Measurements from ENCODE around the gene SASH1. TPM values are rescaled to one million over a fixed set of nuclear protein-coding genes. Genes with fewer than 3 reads are reported as not detected.
"Not testable (repeated sequence)": the region's sequence is repeated elsewhere in the genome, so short reads cannot be mapped to it uniquely, and the experiment has no call there.

Gene SASH1
- total and polyA plus RNA-seq, 2 donors: 19.9 to 92.2 TPM

DNA sequence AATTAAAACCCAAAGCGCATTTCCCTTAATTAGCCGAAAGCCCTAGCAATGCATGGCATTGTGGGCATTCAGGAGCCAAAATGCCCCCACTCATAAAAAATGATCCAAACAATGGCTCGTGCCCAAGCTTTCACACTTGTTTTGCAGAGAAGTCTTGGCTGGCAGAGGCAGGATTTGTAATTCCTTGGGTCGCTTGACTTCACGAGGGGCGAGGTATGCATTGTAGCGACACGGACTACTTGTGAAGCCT, 613 bp upstream of the SASH1 start:
- no peak for DNase-seq (ENCODE audit: extremely low spot score)
- Histone ChIP-seq H3K27ac (ENCODE audit: low read depth) (no peak overlapping the region), H3K36me3 (ENCODE audit: insufficient read depth) (no peaks in the 10 kb centered on the region), H3K4me1 (ENCODE audit: insufficient read depth) (peaks cover 2% of the 10 kb centered on the region), H3K4me3 (ENCODE audit: low read depth, low read length) (peak overlapping the region; percentile 89)
- 17% methylated on average over 8 of the region's 8 CpGs for WGBS

DNA sequence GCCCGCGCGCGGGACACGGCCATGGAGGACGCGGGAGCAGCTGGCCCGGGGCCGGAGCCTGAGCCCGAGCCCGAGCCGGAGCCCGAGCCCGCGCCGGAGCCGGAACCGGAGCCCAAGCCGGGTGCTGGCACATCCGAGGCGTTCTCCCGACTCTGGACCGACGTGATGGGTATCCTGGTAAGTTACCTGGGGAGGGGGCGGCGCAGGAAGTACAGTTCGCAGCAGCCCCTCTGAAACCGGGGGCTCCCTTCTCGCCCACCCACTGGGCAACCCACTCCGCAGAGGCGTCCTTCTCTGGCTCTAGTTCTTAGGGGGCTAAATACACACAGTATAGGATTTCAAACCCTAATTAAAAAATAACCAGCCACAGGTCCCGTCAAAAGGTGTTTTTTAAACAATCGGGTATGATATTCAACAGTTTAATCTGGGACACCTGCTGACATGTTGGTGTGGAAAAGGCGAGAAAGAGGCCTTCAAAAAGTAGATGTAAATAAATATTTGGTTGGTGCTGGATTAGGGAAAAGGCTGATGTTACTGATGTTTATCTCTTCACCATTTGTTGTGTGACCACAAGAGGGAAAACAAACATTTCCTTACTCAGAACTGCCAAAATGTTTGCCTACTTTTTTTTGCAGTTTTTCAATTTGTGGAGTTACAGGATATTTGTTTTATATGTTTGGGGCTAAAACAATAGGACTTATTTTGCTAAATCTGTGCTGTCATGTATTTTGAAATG, 577 bp downstream of the SASH1 start:
- 3% methylated on average over 34 of the region's 34 CpGs for WGBS
- Histone ChIP-seq H3K4me3 (ENCODE audit: low read depth, low read length) (peak overlapping the region; percentile 89), H3K4me1 (ENCODE audit: insufficient read depth) (peaks cover 2% of the 10 kb centered on the region), H3K27ac (ENCODE audit: low read depth) (peak overlapping the region; percentile 85), H3K36me3 (ENCODE audit: insufficient read depth) (no peaks in the 10 kb centered on the region)
- DNase-seq (ENCODE audit: extremely low spot score): no peak

DNA sequence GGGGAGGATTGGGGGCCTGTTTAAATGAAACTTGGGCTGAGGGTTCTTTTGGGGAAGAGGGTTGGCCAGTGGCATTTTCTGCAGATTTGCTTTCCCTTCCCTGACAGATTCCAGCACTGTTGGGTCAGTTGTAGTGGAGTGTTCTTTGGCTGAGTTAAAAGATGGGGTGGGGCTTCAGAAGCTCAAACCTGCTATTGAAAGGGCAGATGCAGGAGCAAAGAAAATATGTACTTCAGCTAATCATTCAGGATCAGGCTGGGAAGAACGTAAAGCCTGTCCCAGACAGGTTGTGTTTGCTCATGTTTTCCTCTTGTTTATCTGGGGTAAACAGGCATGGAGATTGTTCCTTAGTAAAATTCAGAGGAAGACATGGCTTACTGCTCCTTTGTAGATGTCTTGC, 2.5 kb downstream of the SASH1 start:
- Histone ChIP-seq H3K4me1 (ENCODE audit: insufficient read depth) (peaks cover 2% of the 10 kb centered on the region), H3K4me3 (ENCODE audit: low read depth, low read length) (no peak overlapping the region), H3K27ac (ENCODE audit: low read depth) (no peak overlapping the region), H3K36me3 (ENCODE audit: insufficient read depth) (no peaks in the 10 kb centered on the region)
- no peak for DNase-seq (ENCODE audit: extremely low spot score)
- 72% methylated on average over 1 of the region's 1 CpG for WGBS

DNA sequence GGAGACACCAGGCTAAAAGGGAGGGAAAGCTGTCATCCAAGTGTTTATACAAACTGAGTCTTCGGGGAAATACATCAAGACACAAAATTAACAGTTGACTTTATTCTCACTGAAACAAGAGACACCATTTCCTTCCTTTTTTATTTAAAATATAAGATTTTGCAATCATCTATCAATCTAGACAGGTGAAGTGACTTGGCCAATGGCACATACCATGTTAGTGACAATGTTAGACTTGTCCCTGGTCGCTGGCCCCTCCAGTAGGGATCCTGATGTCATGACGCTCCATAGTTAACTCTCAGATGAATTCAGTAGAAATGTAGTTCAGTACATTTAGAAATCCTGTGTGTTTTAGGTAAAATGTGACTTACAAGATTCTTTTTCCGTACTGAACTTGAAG, 2.9 kb downstream of the SASH1 start:
- no peak for DNase-seq (ENCODE audit: extremely low spot score)
- H3K4me1 ChIP-seq (ENCODE audit: insufficient read depth): peaks cover 2% of the 10 kb centered on the region
- H3K4me3 ChIP-seq (ENCODE audit: low read depth, low read length): no peak overlapping the region
- H3K27ac ChIP-seq (ENCODE audit: low read depth): no peak overlapping the region
- H3K36me3 ChIP-seq (ENCODE audit: insufficient read depth): no peaks in the 10 kb centered on the region
- 79% methylated on average over 4 of the region's 4 CpGs for WGBS

DNA sequence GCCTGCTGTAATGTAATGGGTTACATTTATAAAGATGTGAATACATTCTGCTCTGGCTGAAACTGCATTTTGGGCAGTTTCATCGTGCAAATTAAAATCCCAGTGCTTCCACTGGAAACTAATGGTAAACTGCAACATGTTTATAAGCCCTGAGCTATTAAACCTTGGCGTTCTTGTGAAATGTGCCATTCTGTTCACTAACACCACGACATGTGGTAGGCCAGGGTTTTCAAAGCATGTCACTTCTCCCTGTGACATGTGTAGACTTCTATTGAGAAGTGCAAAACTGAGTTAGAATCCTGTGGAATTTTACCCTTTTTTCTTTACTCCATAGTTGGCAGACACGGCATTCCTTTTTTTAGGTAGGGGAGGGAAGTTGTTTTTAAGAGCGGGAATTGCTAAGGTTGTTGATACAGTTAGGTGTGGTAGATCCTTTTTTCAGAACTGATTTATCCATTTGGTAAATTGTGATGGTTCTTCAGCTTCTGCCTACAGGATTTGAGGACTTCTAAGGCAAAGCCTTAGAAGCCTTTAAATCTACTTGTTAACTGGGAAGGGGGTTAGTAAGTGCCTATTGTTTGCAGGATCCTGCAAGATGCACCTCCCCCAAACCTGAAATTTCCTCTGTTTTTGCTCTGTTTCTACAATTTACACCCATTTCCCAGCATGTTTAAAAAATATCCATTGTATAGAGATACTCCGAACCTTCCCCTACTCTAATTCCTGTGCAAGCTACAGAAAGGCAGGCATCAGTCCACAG, 4.2 kb downstream of the SASH1 start:
- DNase-seq (ENCODE audit: extremely low spot score): no peak
- H3K36me3 ChIP-seq (ENCODE audit: insufficient read depth): no peaks in the 10 kb centered on the region
- no peak overlapping the region for H3K27ac ChIP-seq (ENCODE audit: low read depth)
- no peak overlapping the region for H3K4me3 ChIP-seq (ENCODE audit: low read depth, low read length)
- WGBS: 69% methylated on average over 6 of the region's 6 CpGs
- H3K4me1 ChIP-seq (ENCODE audit: insufficient read depth): peaks cover 2% of the 10 kb centered on the region

DNA sequence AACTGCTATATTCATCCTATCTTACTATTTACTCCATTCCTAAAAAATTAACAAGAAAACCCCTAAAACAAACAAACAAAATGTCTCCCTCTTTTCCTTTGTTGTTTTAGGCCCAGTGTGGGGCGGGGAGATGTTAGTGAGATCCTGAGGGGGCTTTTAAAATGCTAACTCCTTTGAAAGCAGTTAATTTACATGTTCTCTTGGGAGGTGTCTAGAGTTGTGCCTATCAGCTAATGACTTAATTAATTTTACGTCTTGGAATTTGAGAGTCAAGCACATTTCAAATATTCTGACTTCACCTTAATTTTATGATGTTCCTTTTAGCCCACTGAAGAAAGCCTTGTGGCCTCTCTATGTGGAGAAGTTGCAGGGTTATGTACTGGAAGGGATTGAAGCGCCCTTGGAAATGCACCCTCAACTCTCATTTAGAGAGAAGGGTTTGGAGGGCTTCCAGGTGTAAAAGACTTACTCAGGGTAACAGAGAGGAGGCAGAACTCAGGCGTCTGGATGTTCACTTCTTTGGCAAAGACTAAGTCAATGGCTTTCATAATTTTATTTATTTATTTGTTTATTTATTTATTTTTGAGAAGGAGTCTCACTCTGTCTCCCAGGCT, 4.9 kb downstream of the SASH1 start:
- Histone ChIP-seq H3K27ac (ENCODE audit: low read depth) (no peak overlapping the region), H3K4me1 (ENCODE audit: insufficient read depth) (peaks cover 2% of the 10 kb centered on the region), H3K4me3 (ENCODE audit: low read depth, low read length) (no peak overlapping the region), H3K36me3 (ENCODE audit: insufficient read depth) (no peaks in the 10 kb centered on the region)
- 94% methylated on average over 4 of the region's 4 CpGs for WGBS
- no peak for DNase-seq (ENCODE audit: extremely low spot score)

DNA sequence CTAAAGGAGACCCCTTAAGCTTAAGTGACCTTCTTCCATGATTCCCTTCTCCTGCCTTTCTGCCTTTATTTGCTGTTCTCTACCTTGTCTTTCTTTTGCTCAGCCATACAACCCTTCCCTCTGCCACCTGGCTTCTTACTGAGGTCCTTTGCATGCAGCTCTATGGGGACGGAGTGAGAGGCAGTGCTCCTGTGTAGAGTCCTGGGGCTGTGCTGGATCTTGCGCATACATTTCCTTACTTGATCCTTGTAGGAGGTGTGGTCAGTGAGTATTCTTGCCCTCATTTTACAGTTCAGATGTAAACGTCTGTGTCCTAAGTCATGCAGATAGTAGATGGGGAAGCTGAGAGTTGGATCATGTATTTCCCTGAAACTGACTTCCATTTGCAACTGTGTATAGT, 5.7 kb downstream of the SASH1 start:
- H3K4me3 ChIP-seq (ENCODE audit: low read depth, low read length): no peak overlapping the region
- peaks cover 2% of the 10 kb centered on the region for H3K4me1 ChIP-seq (ENCODE audit: insufficient read depth)
- DNase-seq (ENCODE audit: extremely low spot score): no peak
- 89% methylated on average over 3 of the region's 3 CpGs for whole genome bisulfite sequencing
- H3K36me3 ChIP-seq (ENCODE audit: insufficient read depth): no peaks in the 10 kb centered on the region
- H3K27ac ChIP-seq (ENCODE audit: low read depth): no peak overlapping the region

DNA sequence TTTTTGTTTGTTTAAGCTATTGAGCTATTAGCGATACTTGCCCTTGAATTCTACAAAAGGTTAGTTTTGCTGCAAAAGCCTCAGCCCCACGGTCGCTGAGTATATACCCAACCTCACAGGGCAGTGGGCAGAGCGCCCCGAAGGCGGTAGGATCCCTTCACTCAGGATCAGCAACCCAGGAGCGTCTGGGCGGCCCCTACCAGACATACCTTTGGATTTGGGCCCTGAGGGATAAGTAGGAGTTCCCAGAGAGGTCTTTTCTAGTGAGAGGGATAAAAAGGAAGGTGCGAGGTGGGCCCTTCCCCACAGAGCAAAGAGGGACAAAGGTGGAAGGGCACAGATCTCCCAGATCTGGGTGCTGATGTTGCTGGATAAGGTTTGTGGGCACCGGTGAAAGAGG, 6.1 kb downstream of the SASH1 start:
- no peak for DNase-seq (ENCODE audit: extremely low spot score)
- 95% methylated on average over 10 of the region's 10 CpGs for WGBS
- H3K4me1 ChIP-seq (ENCODE audit: insufficient read depth): peaks cover 2% of the 10 kb centered on the region
- no peak overlapping the region for H3K27ac ChIP-seq (ENCODE audit: low read depth)
- H3K4me3 ChIP-seq (ENCODE audit: low read depth, low read length): no peak overlapping the region
- H3K36me3 ChIP-seq (ENCODE audit: insufficient read depth): no peaks in the 10 kb centered on the region

DNA sequence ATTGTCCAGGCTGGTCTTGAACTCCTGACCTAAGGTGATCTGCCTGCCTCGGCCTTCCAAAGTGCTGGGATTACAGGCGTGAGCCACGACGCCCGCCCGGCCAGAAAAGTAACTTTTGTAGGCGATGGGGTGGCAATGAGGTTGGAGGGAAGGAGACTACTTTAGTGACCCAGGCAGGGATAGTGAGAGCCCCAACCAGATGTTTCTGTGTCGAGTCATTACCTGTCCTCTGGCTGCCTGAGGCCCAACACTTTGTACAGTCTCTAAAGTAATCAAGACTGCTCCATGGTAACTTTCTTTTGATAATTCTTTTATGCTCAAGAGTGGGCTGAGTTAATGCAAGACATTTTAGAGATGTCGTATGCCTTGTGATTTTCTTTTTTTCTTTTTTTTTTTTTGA, 6.8 kb downstream of the SASH1 start:
- DNase-seq (ENCODE audit: extremely low spot score): no peak
- H3K27ac ChIP-seq (ENCODE audit: low read depth): no peak overlapping the region
- no peaks in the 10 kb centered on the region for H3K4me1 ChIP-seq (ENCODE audit: insufficient read depth)
- no peak overlapping the region for H3K4me3 ChIP-seq (ENCODE audit: low read depth, low read length)
- H3K36me3 ChIP-seq (ENCODE audit: insufficient read depth): no peaks in the 10 kb centered on the region
- WGBS: 96% methylated on average over 9 of the region's 9 CpGs

DNA sequence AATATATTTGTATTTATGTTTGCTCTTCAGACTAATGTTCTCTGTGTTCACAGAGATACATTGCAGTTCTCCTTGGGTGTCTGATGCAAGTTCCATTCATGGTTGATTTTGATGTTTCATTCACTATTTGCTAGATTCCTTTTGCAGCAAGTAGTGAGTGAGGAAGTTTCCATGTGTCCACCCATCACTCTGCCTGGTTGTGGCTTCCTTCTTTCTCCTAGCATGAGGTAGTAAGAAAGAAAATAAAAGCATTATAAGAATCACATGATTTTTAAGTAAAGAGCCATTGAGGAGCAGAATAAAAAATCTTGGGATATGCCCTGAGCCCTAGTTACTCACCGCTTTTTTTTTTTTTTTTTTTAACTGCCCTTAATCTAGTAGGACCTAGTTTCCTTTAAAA, 8.7 kb downstream of the SASH1 start:
- WGBS: 76% methylated on average over 1 of the region's 1 CpG
- Histone ChIP-seq H3K27ac (ENCODE audit: low read depth) (no peak overlapping the region), H3K4me1 (ENCODE audit: insufficient read depth) (no peaks in the 10 kb centered on the region), H3K36me3 (ENCODE audit: insufficient read depth) (no peaks in the 10 kb centered on the region), H3K4me3 (ENCODE audit: low read depth, low read length) (no peak overlapping the region)
- DNase-seq (ENCODE audit: extremely low spot score): no peak

DNA sequence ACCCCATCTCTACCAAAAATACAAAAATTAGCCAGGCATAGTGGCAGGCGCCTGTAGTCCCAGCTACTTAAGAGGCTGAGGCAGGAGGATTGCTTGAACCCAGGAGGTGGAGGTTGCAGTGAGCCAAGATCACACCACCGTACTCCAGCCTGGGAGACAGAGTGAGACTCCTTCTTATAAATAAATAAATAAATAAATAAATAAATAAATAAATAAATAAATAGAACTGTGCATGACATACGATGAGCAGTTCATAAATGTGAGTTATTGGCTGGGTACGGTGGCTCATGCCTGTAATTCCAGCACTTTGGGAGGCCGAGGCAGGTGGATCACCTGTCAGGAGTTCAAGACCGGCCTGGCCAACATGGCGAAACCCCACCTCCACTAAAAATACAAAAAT, 9.8 kb downstream of the SASH1 start:
- H3K4me1 ChIP-seq (ENCODE audit: insufficient read depth); H3K27ac ChIP-seq (ENCODE audit: low read depth); H3K36me3 ChIP-seq (ENCODE audit: insufficient read depth); H3K4me3 ChIP-seq (ENCODE audit: low read depth, low read length); DNase-seq (ENCODE audit: extremely low spot score): not testable (repeated sequence)
- WGBS: 96% methylated on average over 7 of the region's 7 CpGs

DNA sequence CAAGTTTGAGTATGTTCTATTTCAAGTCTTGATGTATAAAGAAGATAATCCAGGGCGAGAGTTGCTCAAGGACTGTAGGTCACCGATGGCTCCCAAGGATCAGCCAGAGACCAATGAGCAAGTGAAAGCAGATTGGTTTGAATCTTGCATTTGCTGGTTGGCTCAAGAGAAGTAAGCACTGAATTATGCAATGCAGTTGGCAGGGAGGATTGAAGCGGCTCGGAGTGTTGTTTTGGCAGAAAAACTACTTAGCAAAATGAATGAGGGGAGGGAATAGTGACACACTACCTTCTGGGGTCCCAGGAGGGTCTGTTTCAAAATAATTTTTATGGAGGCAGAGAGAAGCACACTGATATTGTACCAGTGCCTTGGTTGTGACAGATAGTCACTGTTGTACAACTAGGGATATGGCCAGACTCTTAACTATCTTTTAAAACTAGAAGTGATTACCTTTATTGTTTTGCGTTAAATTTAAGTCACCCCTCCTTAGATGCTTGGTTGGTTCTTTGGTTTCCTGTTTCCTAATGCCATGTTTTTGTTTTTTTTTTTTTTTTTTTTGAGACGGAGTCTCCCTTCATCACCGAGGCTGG, 15.7 kb downstream of the SASH1 start:
- no peaks in the 10 kb centered on the region for H3K36me3 ChIP-seq (ENCODE audit: insufficient read depth)
- no peak overlapping the region for H3K27ac ChIP-seq (ENCODE audit: low read depth)
- DNase-seq (ENCODE audit: extremely low spot score): no peak
- H3K4me1 ChIP-seq (ENCODE audit: insufficient read depth): no peaks in the 10 kb centered on the region
- H3K4me3 ChIP-seq (ENCODE audit: low read depth, low read length): no peak overlapping the region
- WGBS: 56% methylated on average over 7 of the region's 7 CpGs

DNA sequence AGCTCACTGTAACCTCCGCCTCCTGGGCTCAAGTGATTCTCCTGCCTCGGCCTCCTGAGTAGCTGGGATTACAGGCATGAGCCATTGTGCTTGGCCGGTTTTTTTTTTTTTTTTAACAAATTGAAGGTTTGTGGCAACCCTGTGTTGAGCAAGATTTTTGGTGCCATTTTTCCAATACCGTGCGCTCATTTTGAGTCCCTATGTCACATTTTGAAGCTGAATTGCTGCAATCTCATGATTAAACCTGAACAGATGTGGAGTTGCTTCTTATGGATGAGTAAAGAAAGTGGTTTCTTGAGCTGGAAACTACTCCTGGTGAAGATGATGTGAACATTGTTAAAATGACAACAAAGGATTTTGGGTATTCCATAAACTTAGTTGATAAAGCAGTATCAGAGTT, 16.6 kb downstream of the SASH1 start:
- no peak for DNase-seq (ENCODE audit: extremely low spot score)
- Histone ChIP-seq H3K36me3 (ENCODE audit: insufficient read depth) (no peaks in the 10 kb centered on the region), H3K27ac (ENCODE audit: low read depth) (no peak overlapping the region), H3K4me3 (ENCODE audit: low read depth, low read length) (no peak overlapping the region), H3K4me1 (ENCODE audit: insufficient read depth) (no peaks in the 10 kb centered on the region)
- WGBS: 95% methylated on average over 5 of the region's 5 CpGs
